Activated B cell treated with CpG ODN at 0.5 μM for 24 hours (primary cell): Measurements from ENCODE around the gene SYNE2. TPM values are rescaled to one million over a fixed set of nuclear protein-coding genes. Genes with fewer than 3 reads are reported as not detected.

Source experiments
- ATAC-seq: fragments of 200-7000 bp; cut with Tn5 transposase; one replicate; pipeline ENCODE4 v1.10.0; 2021; ENCODE audit warnings: low read depth, mild to moderate bottlenecking, moderate library complexity
- CTCF ChIA-PET: fragments of 350-600 bp; sonication (Branson Sonifier 250); formaldehyde crosslinking; loops from one replicate; lab custom pipeline; 2021; ENCODE audit warnings: antibody characterized with exemption; lab: Charles Lee
- POLR2A ChIA-PET: fragments of 350-600 bp; sonication (Branson Sonifier 250); formaldehyde crosslinking; loops from one replicate; lab custom pipeline; 2021; ENCODE audit warnings: antibody characterized with exemption; lab: Charles Lee
- DNase-seq: peaks from one replicate; pipeline ENCODE4 v3.0.0; 2022
- H3K27ac Mint-ChIP-seq: one replicate; pipeline ENCODE4 v1.8.0; 2020; ENCODE audit warnings: mixed read lengths
- H3K27me3 Mint-ChIP-seq: one replicate; pipeline ENCODE4 v1.8.0; 2021; ENCODE audit warnings: mixed read lengths
- H3K36me3 Mint-ChIP-seq: one replicate; pipeline ENCODE4 v1.8.0; 2021; ENCODE audit warnings: low read depth, mixed read lengths
- H3K4me1 Mint-ChIP-seq: one replicate; pipeline ENCODE4 v1.8.0; 2021; ENCODE audit warnings: mixed read lengths
- H3K4me3 Mint-ChIP-seq: one replicate; pipeline ENCODE4 v1.8.0; 2020; ENCODE audit warnings: mild to moderate bottlenecking, mixed read lengths
- H3K9me3 Mint-ChIP-seq: one replicate; pipeline ENCODE4 v1.8.0; 2020; ENCODE audit warnings: mixed read lengths
- intact Hi-C: fragments of 100-400 bp; cut with micrococcal nuclease; formaldehyde crosslinking; loops from one replicate; pipeline ENCODE4 v1.15.1; 2024
- total RNA-seq: library from RNA; stranded (reverse); gene quantifications from 2 replicates; pipeline ENCODE4 v1.2.3, GENCODE V29; 2022
- TF ChIP-seq, protein P1 (sequence below): fragments of 200-600 bp; IDR thresholded peaks from one replicate; pipeline ENCODE4 v1.8.0; 2022; ENCODE audit warnings: antibody characterized with exemption, mild to moderate bottlenecking

SYNE2 gene
- total RNA-seq, 1 donor from 2014 or later, result 40.1 TPM

GRCh38 chr14:64119980-64120379 lies 267.2 kb downstream of the SYNE2 start:
- no peak for DNase-seq
- H3K9me3 Mint-ChIP-seq, result no peaks in the 10 kb centered on the region
- H3K4me3 Mint-ChIP-seq, result no peak overlapping the region
- ChIA-PET CTCF (no interaction called here), POLR2A (no interaction called here)
- no peak overlapping the region for H3K27ac Mint-ChIP-seq
- H3K4me1 Mint-ChIP-seq, result no peaks in the 10 kb centered on the region
- no peaks in the 10 kb centered on the region for H3K27me3 Mint-ChIP-seq
- intact Hi-C loops, result no loop called here
- TF ChIP-seq, protein P1, sequence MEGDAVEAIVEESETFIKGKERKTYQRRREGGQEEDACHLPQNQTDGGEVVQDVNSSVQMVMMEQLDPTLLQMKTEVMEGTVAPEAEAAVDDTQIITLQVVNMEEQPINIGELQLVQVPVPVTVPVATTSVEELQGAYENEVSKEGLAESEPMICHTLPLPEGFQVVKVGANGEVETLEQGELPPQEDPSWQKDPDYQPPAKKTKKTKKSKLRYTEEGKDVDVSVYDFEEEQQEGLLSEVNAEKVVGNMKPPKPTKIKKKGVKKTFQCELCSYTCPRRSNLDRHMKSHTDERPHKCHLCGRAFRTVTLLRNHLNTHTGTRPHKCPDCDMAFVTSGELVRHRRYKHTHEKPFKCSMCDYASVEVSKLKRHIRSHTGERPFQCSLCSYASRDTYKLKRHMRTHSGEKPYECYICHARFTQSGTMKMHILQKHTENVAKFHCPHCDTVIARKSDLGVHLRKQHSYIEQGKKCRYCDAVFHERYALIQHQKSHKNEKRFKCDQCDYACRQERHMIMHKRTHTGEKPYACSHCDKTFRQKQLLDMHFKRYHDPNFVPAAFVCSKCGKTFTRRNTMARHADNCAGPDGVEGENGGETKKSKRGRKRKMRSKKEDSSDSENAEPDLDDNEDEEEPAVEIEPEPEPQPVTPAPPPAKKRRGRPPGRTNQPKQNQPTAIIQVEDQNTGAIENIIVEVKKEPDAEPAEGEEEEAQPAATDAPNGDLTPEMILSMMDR, result no peak
- H3K36me3 Mint-ChIP-seq, result peaks cover 33% of the 10 kb centered on the region
- no peak for ATAC-seq

DNA sequence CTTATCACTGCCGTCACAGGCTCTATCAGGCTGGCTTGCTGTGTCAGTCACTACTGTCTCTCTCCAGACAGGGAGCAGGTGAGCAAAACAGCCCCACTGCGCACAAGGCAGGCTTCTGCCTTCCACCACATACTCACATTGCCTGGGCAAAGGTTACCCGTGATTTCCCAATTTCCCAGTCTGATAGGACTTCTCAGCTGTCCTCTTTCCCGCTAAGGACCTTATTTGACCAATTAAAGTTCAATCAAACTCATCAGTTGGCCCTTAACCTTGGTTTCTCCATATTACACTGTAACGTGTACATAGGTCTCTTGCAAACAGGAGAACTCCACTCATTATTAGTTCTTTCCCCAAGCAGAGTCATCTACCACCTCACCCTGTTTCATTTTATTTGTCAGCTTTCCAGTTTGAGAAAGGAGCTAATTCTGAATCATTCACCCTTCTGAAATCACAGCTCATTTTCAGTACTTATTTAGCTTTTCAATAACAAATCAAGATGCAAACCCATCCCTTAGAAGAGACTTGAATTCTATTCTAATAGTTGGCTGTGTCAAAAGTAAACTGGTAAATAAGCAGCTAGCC lies 270.5 kb downstream of the SYNE2 start:
- POLR2A ChIA-PET, result no interaction called here

GRCh38 chr14:64125270-64125669 lies 272.5 kb downstream of the SYNE2 start:
- POLR2A ChIA-PET, result no interaction called here
- H3K9me3 Mint-ChIP-seq, result no peaks in the 10 kb centered on the region
- peaks cover 52% of the 10 kb centered on the region for H3K36me3 Mint-ChIP-seq
- no peaks in the 10 kb centered on the region for H3K4me1 Mint-ChIP-seq
- intact Hi-C loops, result no loop called here
- no peak overlapping the region for H3K4me3 Mint-ChIP-seq
- no peaks in the 10 kb centered on the region for H3K27me3 Mint-ChIP-seq
- ATAC-seq (no peak), DNase-seq (no peak)
- TF ChIP-seq, protein P1, result no peak
- CTCF ChIA-PET, result no interaction called here
- H3K27ac Mint-ChIP-seq, result no peak overlapping the region

More for the DNA sequence above, 270.5 kb downstream of the SYNE2 start:
- ATAC-seq, result no peak
- CTCF ChIA-PET, result no interaction called here
- H3K27me3 Mint-ChIP-seq, result no peaks in the 10 kb centered on the region
- DNase-seq, result no peak
- TF ChIP-seq, protein P1, result no peak
- intact Hi-C loops, result no loop called here
- peaks cover 50% of the 10 kb centered on the region for H3K36me3 Mint-ChIP-seq
- H3K9me3 Mint-ChIP-seq, result no peaks in the 10 kb centered on the region
- H3K4me3 Mint-ChIP-seq, result no peak overlapping the region
- no peak overlapping the region for H3K27ac Mint-ChIP-seq
- H3K4me1 Mint-ChIP-seq, result no peaks in the 10 kb centered on the region

DNA sequence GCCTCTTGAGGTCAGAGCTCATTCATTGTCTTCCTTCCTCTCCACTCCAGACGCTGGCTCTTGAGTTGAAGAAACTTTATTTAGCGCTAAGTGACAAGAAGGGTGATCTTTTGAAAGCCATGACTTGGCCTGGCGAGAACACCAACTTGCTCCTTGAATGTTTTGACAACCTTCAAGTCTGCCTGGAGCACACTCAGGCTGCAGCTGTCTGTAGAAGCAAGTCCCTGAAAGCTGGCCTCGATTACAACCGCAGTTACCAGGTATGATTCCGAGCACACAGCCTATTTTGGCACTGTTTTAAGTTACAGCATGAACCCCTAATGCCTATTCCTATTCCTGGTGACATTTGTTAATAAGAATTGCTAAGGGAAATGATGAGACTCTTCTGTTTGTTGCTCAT lies 273.7 kb downstream of the SYNE2 start:
- Mint-ChIP-seq H3K9me3 (no peaks in the 10 kb centered on the region), H3K36me3 (peaks cover 55% of the 10 kb centered on the region), H3K27me3 (no peaks in the 10 kb centered on the region), H3K27ac (no peak overlapping the region), H3K4me3 (no peak overlapping the region), H3K4me1 (no peaks in the 10 kb centered on the region)
- TF ChIP-seq, protein P1, result no peak
- ChIA-PET CTCF (no interaction called here), POLR2A (no interaction called here)
- DNase-seq (no peak), ATAC-seq (no peak)
- intact Hi-C loops, result no loop called here

DNA sequence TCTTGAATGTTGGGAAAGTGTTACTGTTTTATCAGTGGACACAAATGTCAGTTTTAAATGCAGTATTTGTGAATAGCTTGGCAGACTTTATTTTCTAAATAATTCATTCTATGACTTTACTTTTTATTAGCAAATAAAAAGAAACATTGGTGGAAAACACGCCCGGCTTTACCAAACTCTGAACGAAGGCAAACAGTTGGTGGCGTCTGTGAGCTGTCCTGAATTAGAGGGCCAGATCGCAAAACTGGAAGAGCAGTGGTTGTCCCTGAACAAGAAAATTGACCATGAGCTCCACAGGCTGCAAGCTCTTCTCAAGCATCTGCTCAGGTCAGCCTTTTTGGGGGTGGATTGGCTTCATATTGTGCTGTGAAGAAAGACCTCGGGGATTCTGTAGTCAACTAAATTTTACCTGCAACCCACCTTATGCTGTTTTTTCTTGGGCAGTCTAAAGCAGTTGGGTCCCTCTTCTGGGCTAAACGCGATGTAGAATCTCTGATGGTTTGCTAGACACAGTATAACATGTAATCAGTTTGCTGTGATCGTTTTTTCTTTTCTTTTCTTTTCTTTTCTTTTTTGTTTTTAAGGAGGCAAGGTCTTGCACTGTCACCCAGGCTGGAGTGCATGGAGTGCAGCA lies 285.0 kb downstream of the SYNE2 start:
- TF ChIP-seq, protein P1, result no peak
- no peaks in the 10 kb centered on the region for H3K4me1 Mint-ChIP-seq
- H3K36me3 Mint-ChIP-seq, result peaks cover 27% of the 10 kb centered on the region
- intact Hi-C loops, result loop anchor here (1.0 to 5.0 kb wide), 3 partner anchors 158 to 340 kb away; no protein-coding TSS in a partner anchor
- DNase-seq (no peak), ATAC-seq (no peak)
- H3K27me3 Mint-ChIP-seq, result no peaks in the 10 kb centered on the region
- H3K9me3 Mint-ChIP-seq, result no peaks in the 10 kb centered on the region
- CTCF ChIA-PET, result interaction anchor here (1.1 to 4.2 kb wide), 9 partner anchors 21 to 166 kb away, joined by 3 to 56 read pairs (median 5); partner anchors contain the start of gene ESR2
- H3K4me3 Mint-ChIP-seq, result no peak overlapping the region
- H3K27ac Mint-ChIP-seq, result no peak overlapping the region
- POLR2A ChIA-PET, result interaction anchor here (0.6 to 2.5 kb wide), 2 partner anchors 157 to 166 kb away, joined by 4 to 11 read pairs; partner anchors contain the start of gene ESR2
